Gastrocnemius medialis (tissue), 4 donors: ENCODE results near the gene PPP2R5A.

Experiments
- POLR2A ChIP-seq, 2 donors: fragments of 450-650 bp; IDR thresholded peaks; one replicate each; pipeline ENCODE4 v1.6.1; 2017; ENCODE audit warnings: antibody characterized with exemption in 2 of 2, mild to moderate bottlenecking in 2 of 2, moderate library complexity in 2 of 2
- TF ChIP-seq, protein P1 (sequence below), 5 experiments: fragments of 450-650 bp in 3 of 5; fragments of 200-600 bp in 2 of 5; sonication (generic) in 2 of 5; IDR thresholded peaks in 4 of 5; conservative IDR thresholded peaks in 1 of 5; 1 replicate in 4 of 5; 2 replicates in 1 of 5; pipeline ENCODE4 v1.5.1; 2016 to 2019; ENCODE audit warnings: antibody characterized with exemption in 5 of 5, mild to moderate bottlenecking in 3 of 5, moderate library complexity in 3 of 5

DNA sequence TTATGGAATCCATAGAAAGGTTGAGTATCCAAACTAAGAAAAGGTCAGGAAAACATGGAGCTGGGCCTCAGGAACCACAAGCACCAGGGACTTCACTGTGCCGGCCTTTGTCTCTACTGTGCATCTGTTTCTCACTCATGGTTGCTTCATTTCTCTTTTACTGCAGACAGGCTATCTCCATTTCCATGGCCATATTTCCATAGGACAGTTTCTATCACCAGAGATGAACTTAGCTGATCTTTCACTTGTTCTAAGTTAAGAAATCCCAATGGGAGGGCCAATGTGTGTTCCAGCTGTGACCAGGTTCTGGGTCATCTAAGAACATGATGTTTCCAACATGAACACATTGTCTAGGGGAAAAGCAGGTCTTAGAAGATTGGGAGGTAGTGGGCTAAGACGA, 43.7 kb upstream of the PPP2R5A start:
- TF ChIP-seq, protein P1, sequence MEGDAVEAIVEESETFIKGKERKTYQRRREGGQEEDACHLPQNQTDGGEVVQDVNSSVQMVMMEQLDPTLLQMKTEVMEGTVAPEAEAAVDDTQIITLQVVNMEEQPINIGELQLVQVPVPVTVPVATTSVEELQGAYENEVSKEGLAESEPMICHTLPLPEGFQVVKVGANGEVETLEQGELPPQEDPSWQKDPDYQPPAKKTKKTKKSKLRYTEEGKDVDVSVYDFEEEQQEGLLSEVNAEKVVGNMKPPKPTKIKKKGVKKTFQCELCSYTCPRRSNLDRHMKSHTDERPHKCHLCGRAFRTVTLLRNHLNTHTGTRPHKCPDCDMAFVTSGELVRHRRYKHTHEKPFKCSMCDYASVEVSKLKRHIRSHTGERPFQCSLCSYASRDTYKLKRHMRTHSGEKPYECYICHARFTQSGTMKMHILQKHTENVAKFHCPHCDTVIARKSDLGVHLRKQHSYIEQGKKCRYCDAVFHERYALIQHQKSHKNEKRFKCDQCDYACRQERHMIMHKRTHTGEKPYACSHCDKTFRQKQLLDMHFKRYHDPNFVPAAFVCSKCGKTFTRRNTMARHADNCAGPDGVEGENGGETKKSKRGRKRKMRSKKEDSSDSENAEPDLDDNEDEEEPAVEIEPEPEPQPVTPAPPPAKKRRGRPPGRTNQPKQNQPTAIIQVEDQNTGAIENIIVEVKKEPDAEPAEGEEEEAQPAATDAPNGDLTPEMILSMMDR (IDR thresholded peaks at IDR 0.05 in 4 of 5, conservative IDR thresholded peaks at IDR 0.05 in 1 of 5): no peak
- TF ChIP-seq POLR2A (IDR thresholded peaks at IDR 0.05): no peak
